Kidney (tissue), 14 donors: ENCODE data around the gene RGS17. TPM values are rescaled to one million over a fixed set of nuclear protein-coding genes. Genes with fewer than 3 reads are reported as not detected.

Source experiments
- DNase-seq, 5 donors: peaks; one replicate each; pipeline ENCODE4 v3.0.0-alpha.2; 2013 to 2020
- FAIRE-seq: peaks from 2 replicates; lab custom pipeline; 2012; peaks lifted over from hg19 to GRCh38; lab: Jason Lieb, UNC
- H3K27ac ChIP-seq, 2 donors: one replicate each; pipeline ENCODE4 v1.7.0; 2013; ENCODE audit warnings: low read depth in 2 of 2, low read length in 2 of 2, inconsistent platforms in 1 of 2
- H3K27me3 ChIP-seq: one replicate; pipeline ENCODE4 v1.7.1; 2013; ENCODE audit warnings: low read length, inconsistent platforms; ENCODE audit not compliant: control insufficient read depth, insufficient read depth
- H3K36me3 ChIP-seq, 3 donors: one replicate each; pipeline versions ENCODE4 v1.7.0 to v1.7.1; 2013; ENCODE audit warnings: low read length in 3 of 3, control low read depth in 1 of 3, inconsistent platforms in 1 of 3; ENCODE audit not compliant: insufficient read depth in 3 of 3, control insufficient read depth in 2 of 3
- H3K4me1 ChIP-seq, 3 donors: one replicate each; pipeline versions ENCODE4 v1.7.0 to v1.7.1; 2013; ENCODE audit warnings: low read length in 3 of 3, inconsistent platforms in 1 of 3, low read depth in 1 of 3; ENCODE audit not compliant: control insufficient read depth in 2 of 3, insufficient read depth in 2 of 3
- H3K4me3 ChIP-seq, 3 donors: one replicate each; pipeline versions ENCODE4 v1.7.0 to v1.8.1; 2013; ENCODE audit warnings: low read length in 3 of 3, control low read depth in 1 of 3, inconsistent platforms in 1 of 3
- H3K9ac ChIP-seq, 3 donors: one replicate each; pipeline versions ENCODE4 v1.7.0 to v1.7.1; 2013; ENCODE audit warnings: low read length in 3 of 3, control low read depth in 1 of 3, inconsistent platforms in 1 of 3
- H3K9me3 ChIP-seq, 3 donors: one replicate each; pipeline versions ENCODE4 v1.7.0 to v1.7.1; 2013; ENCODE audit warnings: low read length in 3 of 3, control low read depth in 1 of 3, inconsistent platforms in 1 of 3; ENCODE audit not compliant: control insufficient read depth in 2 of 3, insufficient read depth in 1 of 3
- intact Hi-C: fragments of 100-400 bp; cut with DNase I; formaldehyde crosslinking; loops from one replicate; pipeline ENCODE4 v1.11.1; 2022
- polyA plus RNA-seq: library from polyadenylated mRNA; stranded (reverse); fragments of 350-450 nt; fragmentation: Illumina TruSeq; extraction: RNeasy Lipid Tissue Mini Kit (QIAGEN cat#74804); gene quantifications from one replicate; pipeline ENCODE4 v1.2.3, GENCODE V29; 2014; ENCODE audit warnings: low read depth, low replicate concordance; ENCODE audit not compliant: insufficient read depth
- total RNA-seq: library from RNA; stranded (reverse); fragmentation: NEBNext Ultra II Directional; extraction: Animal tissue kit (Norgen Biotek cat#: 25700); gene quantifications from one replicate; pipeline ENCODE4 v1.2.1, GENCODE V29; 2021
- TF ChIP-seq, protein P1 (sequence below): IDR thresholded peaks from 3 replicates; pipeline ENCODE4 v1.5.1; 2012; ENCODE audit warnings: mild to moderate bottlenecking, moderate library complexity, borderline replicate concordance; ENCODE audit not compliant: insufficient read depth; ENCODE audit errors: extremely low read depth
- donor health status: control.
- donor health status: control.
- donor health status: control.
- donor health status: control.
- donor health status: control.
- donor health status: DM: yes; HTN: yes; CAD: no.
- donor health status: Normal renal cell carcinoma (clear cell type).

RGS17 gene
- total and polyA plus RNA-seq, 2 donors from 2014 or later, result 0.28 TPM; not detected in 1

DNA sequence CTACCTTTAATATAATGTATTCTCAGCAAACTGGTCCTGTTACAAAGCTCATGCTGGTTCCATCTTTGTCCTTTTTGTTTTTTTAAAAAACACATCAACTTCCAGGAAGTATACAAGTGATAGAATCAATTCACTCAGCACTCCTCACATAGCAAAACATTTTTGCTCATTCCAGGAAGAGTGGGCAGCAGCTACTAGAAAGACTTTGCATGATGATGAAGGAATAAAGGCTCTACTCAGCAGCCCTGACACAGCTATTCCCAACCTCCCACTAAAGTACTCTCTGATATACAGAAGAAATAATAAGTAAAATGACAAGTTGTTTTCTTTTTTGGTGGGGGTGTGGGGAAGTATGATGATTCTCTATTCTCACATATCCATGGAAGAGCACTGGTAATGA, 61.2 kb downstream of the RGS17 start:
- no peaks in the 10 kb centered on the region for H3K27me3 ChIP-seq
- no peaks in the 10 kb centered on the region for H3K4me1 ChIP-seq
- intact Hi-C loops, result no loop called here
- no peak overlapping the region for H3K27ac ChIP-seq
- H3K9ac ChIP-seq, result no peak overlapping the region
- no peaks in the 10 kb centered on the region for H3K36me3 ChIP-seq
- FAIRE-seq, result no peak
- DNase-seq, result no peak
- H3K4me3 ChIP-seq, result no peak overlapping the region
- TF ChIP-seq, protein P1, sequence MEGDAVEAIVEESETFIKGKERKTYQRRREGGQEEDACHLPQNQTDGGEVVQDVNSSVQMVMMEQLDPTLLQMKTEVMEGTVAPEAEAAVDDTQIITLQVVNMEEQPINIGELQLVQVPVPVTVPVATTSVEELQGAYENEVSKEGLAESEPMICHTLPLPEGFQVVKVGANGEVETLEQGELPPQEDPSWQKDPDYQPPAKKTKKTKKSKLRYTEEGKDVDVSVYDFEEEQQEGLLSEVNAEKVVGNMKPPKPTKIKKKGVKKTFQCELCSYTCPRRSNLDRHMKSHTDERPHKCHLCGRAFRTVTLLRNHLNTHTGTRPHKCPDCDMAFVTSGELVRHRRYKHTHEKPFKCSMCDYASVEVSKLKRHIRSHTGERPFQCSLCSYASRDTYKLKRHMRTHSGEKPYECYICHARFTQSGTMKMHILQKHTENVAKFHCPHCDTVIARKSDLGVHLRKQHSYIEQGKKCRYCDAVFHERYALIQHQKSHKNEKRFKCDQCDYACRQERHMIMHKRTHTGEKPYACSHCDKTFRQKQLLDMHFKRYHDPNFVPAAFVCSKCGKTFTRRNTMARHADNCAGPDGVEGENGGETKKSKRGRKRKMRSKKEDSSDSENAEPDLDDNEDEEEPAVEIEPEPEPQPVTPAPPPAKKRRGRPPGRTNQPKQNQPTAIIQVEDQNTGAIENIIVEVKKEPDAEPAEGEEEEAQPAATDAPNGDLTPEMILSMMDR, result no peak
- H3K9me3 ChIP-seq, result no peaks in the 10 kb centered on the region

GRCh38 chr6:153065222-153065621, 65.9 kb downstream of the RGS17 start:
- peaks cover 0 to 6% (median 0%) of the 10 kb centered on the region in 3 donors for H3K9me3 ChIP-seq
- H3K4me3 ChIP-seq, result no peak overlapping the region
- H3K27me3 ChIP-seq, result no peaks in the 10 kb centered on the region
- TF ChIP-seq, protein P1, result no peak
- no peaks in the 10 kb centered on the region for H3K4me1 ChIP-seq
- DNase-seq (no peak), FAIRE-seq (no peak)
- no peaks in the 10 kb centered on the region for H3K36me3 ChIP-seq
- intact Hi-C loops, result no loop called here
- no peak overlapping the region for H3K27ac ChIP-seq
- no peak overlapping the region for H3K9ac ChIP-seq

DNA sequence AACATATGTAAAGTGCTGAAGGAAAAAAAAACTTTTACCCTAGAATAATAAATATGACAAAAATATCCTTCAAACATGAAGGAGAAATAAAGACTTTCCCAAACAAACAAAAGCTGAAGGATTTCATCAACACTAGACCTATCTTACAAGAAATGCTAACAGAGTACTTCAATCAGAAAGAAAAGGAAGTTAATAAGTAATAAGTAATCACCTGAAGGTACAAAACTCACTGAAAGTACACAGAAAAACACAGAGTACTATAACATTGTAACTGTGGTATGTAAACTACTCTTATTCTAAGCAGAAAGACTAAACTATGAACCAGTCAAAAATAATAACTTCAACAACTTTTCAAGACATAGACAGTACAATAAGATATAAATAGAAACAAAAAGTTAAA, 67.1 kb downstream of the RGS17 start:
- no peak for DNase-seq

More for the DNA sequence above, 67.1 kb downstream of the RGS17 start:
- no peak for FAIRE-seq
- TF ChIP-seq, protein P1, result no peak
- no peaks in the 10 kb centered on the region for H3K36me3 ChIP-seq
- H3K9me3 ChIP-seq, result peaks cover 0 to 6% (median 0%) of the 10 kb centered on the region in 3 donors
- intact Hi-C loops, result no loop called here
- H3K27ac ChIP-seq, result no peak overlapping the region
- no peak overlapping the region for H3K4me3 ChIP-seq
- no peaks in the 10 kb centered on the region for H3K4me1 ChIP-seq
- H3K27me3 ChIP-seq, result no peaks in the 10 kb centered on the region
- no peak overlapping the region for H3K9ac ChIP-seq
